PC-3 (cell line): ENCODE results near the gene EMC8. TPM values are rescaled to one million over a fixed set of nuclear protein-coding genes. Genes with fewer than 3 reads are reported as not detected.
A peak's percentile ranks its signal among the peaks of the same experiment; 100 is the strongest.

Experiments used
- ATAC-seq: fragments of 200-7000 bp; cut with Tn5 transposase; 2 replicates; pipeline ENCODE4 v1.9.1; 2020; ENCODE audit warnings: mild to moderate bottlenecking, moderate library complexity
- BruUV-seq: library from RNA; stranded (reverse); fragments of 400-500 nt; replicated peaks from 2 replicates; lab custom pipeline; 2021; lab: Mats Ljungman, UMichigan
- CTCF ChIA-PET: fragments of 300-600 bp; sonication (Branson Sonifier 250); formaldehyde crosslinking; loops from one replicate; lab custom pipeline; 2022; ENCODE audit warnings: antibody characterized with exemption; lab: Charles Lee
- POLR2A ChIA-PET: fragments of 300-600 bp; sonication (Branson Sonifier 250); formaldehyde crosslinking; loops from one replicate; lab custom pipeline; 2022; ENCODE audit warnings: antibody characterized with exemption; ENCODE audit not compliant: unreplicated experiment; lab: Charles Lee
- DNase-seq: peaks from one replicate; pipeline ENCODE4 v3.0.0-alpha.2; 2015
- H2AFZ ChIP-seq: fragments of 300-600 bp; sonication (generic); 2 replicates; pipeline ENCODE4 v1.6.0; 2016; ENCODE audit warnings: antibody characterized with exemption, low read length
- H3F3A ChIP-seq: fragments of 300-600 bp; sonication (generic); one replicate; pipeline ENCODE4 v1.6.0; 2017; ENCODE audit warnings: antibody characterized with exemption, low read length, control low read depth, mild to moderate bottlenecking; ENCODE audit not compliant: unreplicated experiment
- H3K27ac ChIP-seq: fragments of 300-600 bp; sonication (generic); 2 replicates; pipeline ENCODE4 v1.5.1; 2016; ENCODE audit warnings: mild to moderate bottlenecking, low read length
- H3K27me3 ChIP-seq: fragments of 300-600 bp; sonication (generic); 2 replicates; pipeline ENCODE4 v1.6.1; 2016; ENCODE audit warnings: low read length, mixed read lengths
- H3K36me3 ChIP-seq: fragments of 300-600 bp; sonication (generic); 2 replicates; pipeline ENCODE4 v1.6.1; 2016; ENCODE audit warnings: low read depth, mixed run types, low read length, mixed read lengths
- H3K4me1 ChIP-seq: fragments of 300-600 bp; sonication (generic); 2 replicates; pipeline ENCODE4 v1.5.1; 2016; ENCODE audit warnings: low read length; ENCODE audit not compliant: insufficient read depth
- H3K4me2 ChIP-seq: fragments of 300-600 bp; sonication (generic); 2 replicates; pipeline ENCODE4 v1.6.0; 2016; ENCODE audit warnings: low read length
- H3K4me3 ChIP-seq: fragments of 300-600 bp; sonication (generic); 2 replicates; pipeline ENCODE4 v1.5.1; 2016; ENCODE audit warnings: mild to moderate bottlenecking, low read length, mixed read lengths
- H3K79me2 ChIP-seq: fragments of 300-600 bp; sonication (generic); 2 replicates; pipeline ENCODE4 v1.6.1; 2017; ENCODE audit warnings: low read length, mixed read lengths
- H3K9ac ChIP-seq: fragments of 300-600 bp; sonication (generic); 2 replicates; pipeline ENCODE4 v1.6.0; 2016; ENCODE audit warnings: mild to moderate bottlenecking, low read length
- H3K9me2 ChIP-seq: fragments of 300-600 bp; sonication (generic); replicated peaks from 2 replicates; pipeline ENCODE4 v1.6.1; 2016; ENCODE audit warnings: mixed run types, low read length, mixed read lengths
- H3K9me3 ChIP-seq: fragments of 300-600 bp; sonication (generic); 2 replicates; pipeline ENCODE4 v1.6.1; 2016; ENCODE audit warnings: low read length, mixed read lengths
- H4K20me1 ChIP-seq: fragments of 300-600 bp; sonication (generic); 2 replicates; pipeline ENCODE4 v1.6.1; 2016; ENCODE audit warnings: low read length, mixed read lengths
- EZH2 ChIP-seq: fragments of 300-600 bp; sonication (generic); IDR thresholded peaks from one replicate; pipeline ENCODE4 v1.6.1; 2017; ENCODE audit warnings: antibody characterized with exemption, mild to moderate bottlenecking, low read length; ENCODE audit not compliant: unreplicated experiment
- EZH2phosphoT487 ChIP-seq: fragments of 300-600 bp; sonication (generic); IDR thresholded peaks from 2 replicates; pipeline ENCODE4 v1.6.1; 2018; ENCODE audit warnings: mild to moderate bottlenecking, antibody characterized with exemption, low read length, borderline replicate concordance
- intact Hi-C: fragments of 100-400 bp; cut with micrococcal nuclease; formaldehyde crosslinking; loops from 2 replicates; pipeline ENCODE4 v1.9.0; 2023
- total RNA-seq: library from RNA; depleted of rRNA; stranded (reverse); fragments of >200 nt; gene quantifications from 2 replicates; pipeline ENCODE4 v1.2.3, GENCODE V29; 2014
- TF ChIP-seq, protein P1 (sequence below): fragments of 300-600 bp; sonication (generic); conservative IDR thresholded peaks from 2 replicates; pipeline ENCODE4 v1.5.1; 2017; ENCODE audit warnings: antibody characterized with exemption, low read depth, mild to moderate bottlenecking, low read length

Gene EMC8
- total RNA-seq, 1 experiment from 2014 or later: 46.1 TPM

DNA sequence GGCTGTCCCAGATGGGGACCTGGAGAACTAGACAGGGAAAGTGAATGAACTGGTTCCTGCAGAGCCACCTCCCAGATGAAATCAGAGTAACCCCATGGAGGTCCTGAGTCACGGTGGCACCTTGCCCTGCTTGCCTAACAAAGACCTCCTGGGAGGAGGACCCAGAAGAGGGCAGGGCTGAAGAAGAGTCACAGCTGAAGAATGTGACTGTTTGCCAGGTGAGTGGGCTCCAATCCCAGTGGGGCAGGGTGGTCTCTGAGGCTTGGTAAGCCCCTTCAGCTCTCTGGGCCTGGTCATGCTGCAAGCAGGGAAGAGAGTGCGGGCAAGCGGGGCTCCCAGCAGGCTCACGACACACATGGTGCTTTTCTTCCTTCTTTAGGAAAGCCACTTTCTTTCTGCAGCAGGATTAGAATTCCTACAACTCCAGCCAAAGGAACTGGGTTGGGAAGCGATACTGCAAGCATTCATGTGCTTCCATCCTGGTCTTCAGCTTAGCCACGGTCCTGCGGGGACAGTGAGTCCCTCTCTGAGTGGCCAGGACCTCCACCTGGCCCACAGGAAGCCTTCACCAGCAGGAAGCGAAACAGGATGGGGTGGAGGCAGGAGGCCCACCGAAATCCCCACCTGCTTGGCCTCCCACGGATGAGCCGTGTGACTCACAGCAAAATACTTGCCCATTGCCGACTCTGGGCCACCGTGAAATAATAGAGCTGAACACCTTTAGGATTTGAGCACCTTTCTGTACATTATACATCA is 52.7 kb downstream of the EMC8 start:
- CTCF ChIA-PET: no interaction called here
- Histone ChIP-seq H4K20me1 (no peaks in the 10 kb centered on the region), H3K36me3 (peaks cover 7% of the 10 kb centered on the region; the same call in 1 of the 2 replicates), H3K9ac (peak overlapping the region; percentile 77), H2AFZ (peak overlapping the region; percentile 63), H3K9me2 (no peaks in the 10 kb centered on the region), H3K79me2 (peaks cover 65% of the 10 kb centered on the region), H3F3A (peaks cover 9% of the 10 kb centered on the region), H3K27me3 (no peaks in the 10 kb centered on the region), H3K4me3 (peak overlapping the region; percentile 54), H3K4me2 (peak overlapping the region; percentile 82), H3K4me1 (peaks cover 40% of the 10 kb centered on the region), H3K27ac (peak overlapping the region; percentile 99), H3K9me3 (no peaks in the 10 kb centered on the region)
- POLR2A ChIA-PET: no interaction called here
- TF ChIP-seq EZH2phosphoT487 (no peak), EZH2 (no peak)
- TF ChIP-seq, protein P1, sequence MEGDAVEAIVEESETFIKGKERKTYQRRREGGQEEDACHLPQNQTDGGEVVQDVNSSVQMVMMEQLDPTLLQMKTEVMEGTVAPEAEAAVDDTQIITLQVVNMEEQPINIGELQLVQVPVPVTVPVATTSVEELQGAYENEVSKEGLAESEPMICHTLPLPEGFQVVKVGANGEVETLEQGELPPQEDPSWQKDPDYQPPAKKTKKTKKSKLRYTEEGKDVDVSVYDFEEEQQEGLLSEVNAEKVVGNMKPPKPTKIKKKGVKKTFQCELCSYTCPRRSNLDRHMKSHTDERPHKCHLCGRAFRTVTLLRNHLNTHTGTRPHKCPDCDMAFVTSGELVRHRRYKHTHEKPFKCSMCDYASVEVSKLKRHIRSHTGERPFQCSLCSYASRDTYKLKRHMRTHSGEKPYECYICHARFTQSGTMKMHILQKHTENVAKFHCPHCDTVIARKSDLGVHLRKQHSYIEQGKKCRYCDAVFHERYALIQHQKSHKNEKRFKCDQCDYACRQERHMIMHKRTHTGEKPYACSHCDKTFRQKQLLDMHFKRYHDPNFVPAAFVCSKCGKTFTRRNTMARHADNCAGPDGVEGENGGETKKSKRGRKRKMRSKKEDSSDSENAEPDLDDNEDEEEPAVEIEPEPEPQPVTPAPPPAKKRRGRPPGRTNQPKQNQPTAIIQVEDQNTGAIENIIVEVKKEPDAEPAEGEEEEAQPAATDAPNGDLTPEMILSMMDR: no peak
- ATAC-seq: peak; percentile 71
- intact Hi-C loops: loop anchor here (1.0 kb wide), 1 partner anchor 26 kb away; no protein-coding TSS in a partner anchor
- BruUV-seq: no TSS peak
- peak; percentile 96 for DNase-seq

DNA sequence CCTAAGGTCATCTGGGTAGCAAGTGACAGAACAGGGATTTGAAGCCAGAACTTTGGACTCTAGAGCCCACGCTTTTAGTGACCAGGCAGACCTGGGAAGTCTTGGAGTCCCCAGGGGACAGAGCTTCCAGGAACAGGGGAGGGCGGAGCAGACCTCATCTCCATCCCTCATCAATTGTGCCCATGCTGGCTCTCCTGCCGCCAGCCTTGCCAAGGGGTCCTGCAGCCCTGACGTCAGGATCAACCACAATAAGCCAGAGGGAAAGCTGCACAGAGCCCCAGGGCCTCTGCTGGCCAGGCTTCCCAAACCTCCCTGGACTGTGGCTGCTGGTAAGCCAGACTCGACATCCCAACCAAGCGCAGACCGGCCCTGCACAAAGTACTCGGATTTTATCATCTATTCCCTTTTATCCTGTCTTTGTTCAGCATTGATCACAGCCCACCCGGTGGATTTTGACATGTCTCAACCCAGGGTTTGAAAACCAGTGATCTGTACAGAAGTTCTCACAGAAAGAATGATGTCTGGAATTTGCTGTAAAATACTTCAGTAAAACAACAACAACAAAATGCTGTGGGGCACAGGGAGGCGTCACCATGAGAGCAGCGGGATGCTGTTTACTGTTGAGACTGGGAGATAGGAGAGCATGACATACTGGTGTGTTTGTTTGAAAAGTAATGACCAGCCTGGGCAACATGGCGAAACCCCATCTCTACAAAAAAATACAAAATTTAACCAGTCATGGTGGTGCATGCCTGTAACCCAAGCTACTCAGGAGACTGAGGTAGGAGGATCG is 60.2 kb downstream of the EMC8 start:
- no TSS peak for BruUV-seq

DNA sequence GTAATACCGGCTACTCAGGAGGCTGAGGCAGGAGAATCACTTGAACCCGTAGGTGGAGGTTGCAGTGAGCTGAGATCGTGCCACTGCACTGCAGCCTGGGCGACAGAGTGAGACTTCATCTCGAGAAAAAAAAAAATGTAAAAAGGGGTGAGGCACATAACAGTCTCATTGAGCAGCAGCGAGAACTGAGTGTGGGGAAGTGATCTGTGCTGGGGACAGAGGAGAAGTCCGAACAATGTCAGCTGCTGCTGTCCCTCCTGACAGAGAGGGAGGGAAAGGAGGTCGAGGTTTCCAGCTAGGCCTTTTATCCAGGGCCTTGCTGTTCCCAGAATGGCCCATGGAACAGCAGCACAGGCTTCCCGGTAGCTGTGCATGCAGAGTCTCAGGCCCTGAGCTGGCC is 62.4 kb downstream of the EMC8 start:
- intact Hi-C loops: no loop called here
- Histone ChIP-seq H3K4me1 (no peaks in the 10 kb centered on the region), H3K9me2 (no peaks in the 10 kb centered on the region), H3K27me3 (no peaks in the 10 kb centered on the region), H3K79me2 (peaks cover 16% of the 10 kb centered on the region), H3F3A (no peaks in the 10 kb centered on the region), H4K20me1 (no peaks in the 10 kb centered on the region), H2AFZ (no peak overlapping the region), H3K4me3 (no peak overlapping the region), H3K9ac (no peak overlapping the region), H3K36me3 (no peaks in the 10 kb centered on the region; the same call in 1 of the 2 replicates), H3K4me2 (no peak overlapping the region), H3K9me3 (no peaks in the 10 kb centered on the region), H3K27ac (no peak overlapping the region)
- ATAC-seq (no peak), DNase-seq (no peak)
- ChIA-PET CTCF (no interaction called here), POLR2A (no interaction called here)
- TF ChIP-seq, protein P1: no peak
- TF ChIP-seq EZH2phosphoT487 (no peak), EZH2 (no peak)
- BruUV-seq: no TSS peak

More for the DNA sequence above, 60.2 kb downstream of the EMC8 start:
- Histone ChIP-seq H2AFZ (no peak overlapping the region), H3K79me2 (peaks cover 28% of the 10 kb centered on the region), H3K27me3 (no peaks in the 10 kb centered on the region), H4K20me1 (no peaks in the 10 kb centered on the region), H3K36me3 (peaks cover 7% of the 10 kb centered on the region; the same call in 1 of the 2 replicates), H3K9ac (no peak overlapping the region), H3K4me3 (no peak overlapping the region), H3K9me3 (no peaks in the 10 kb centered on the region), H3K9me2 (no peaks in the 10 kb centered on the region), H3K27ac (no peak overlapping the region), H3K4me1 (no peaks in the 10 kb centered on the region), H3F3A (no peaks in the 10 kb centered on the region), H3K4me2 (no peak overlapping the region)
- TF ChIP-seq EZH2phosphoT487: no peak
- ATAC-seq (no peak), DNase-seq (no peak)
- ChIA-PET CTCF (no interaction called here), POLR2A (no interaction called here)
- intact Hi-C loops: no loop called here
